Stimulated activated CD8-positive, alpha-beta memory T cell treated with anti-CD3 and anti-CD28 coated beads, Interleukin-2, amount 100 ng/mL, for 48 hours (primary cell): Measurements from ENCODE around the gene KY.

Source experiments
- DNase-seq, 2 donors: peaks; one replicate each; pipeline ENCODE4 v3.0.0-alpha.2; 2020; ENCODE audit warnings: low read depth in 2 of 2

The KY gene

GRCh38 chr3:134667956-134668355, 17.1 kb upstream of the KY start:
- DNase-seq = no peak

- no peak for DNase-seq
Measured at GRCh38 chr3:134667406-134667805, 16.6 kb upstream of the KY start.

- no peak for DNase-seq
Measured at GRCh38 chr3:134666885-134667284, 16.1 kb upstream of the KY start.

- DNase-seq = no peak
Measured at GRCh38 chr3:134666466-134666865, 15.6 kb upstream of the KY start.

- no peak for DNase-seq
Measured at GRCh38 chr3:134666052-134666451, 15.2 kb upstream of the KY start.

GRCh38 chr3:134665243-134665642, 14.4 kb upstream of the KY start:
- DNase-seq = no peak

GRCh38 chr3:134663721-134664456, 13.1 kb upstream of the KY start:
- no peak for DNase-seq

GRCh38 chr3:134660046-134660441, 9.2 kb upstream of the KY start:
- no peak for DNase-seq

GRCh38 chr3:134659391-134660045, 8.7 kb upstream of the KY start:
- DNase-seq = no peak

GRCh38 chr3:134658555-134658954, 7.7 kb upstream of the KY start:
- no peak for DNase-seq

- no peak for DNase-seq
Measured at GRCh38 chr3:134656211-134656800, 5.5 kb upstream of the KY start.

- no peak for DNase-seq
Measured at GRCh38 chr3:134655706-134656105, 4.9 kb upstream of the KY start.

GRCh38 chr3:134654031-134654430, 3.2 kb upstream of the KY start:
- no peak for DNase-seq

GRCh38 chr3:134652886-134653630, 2.2 kb upstream of the KY start:
- no peak for DNase-seq

- DNase-seq = no peak
Measured at GRCh38 chr3:134652409-134652831, 1.6 kb upstream of the KY start.

GRCh38 chr3:134651347-134652041, 672 bp upstream of the KY start:
- DNase-seq = no peak

- DNase-seq = no peak
Measured at GRCh38 chr3:134649106-134649705, 1.6 kb downstream of the KY start.

- no peak for DNase-seq
Measured at GRCh38 chr3:134647902-134648760, 2.7 kb downstream of the KY start.

GRCh38 chr3:134646086-134646485, 4.7 kb downstream of the KY start:
- no peak for DNase-seq

GRCh38 chr3:134645515-134645914, 5.3 kb downstream of the KY start:
- DNase-seq = no peak
